K562 (cell line): Measurements from ENCODE around the gene MNDA. TPM values are rescaled to one million over a fixed set of nuclear protein-coding genes. Genes with fewer than 3 reads are reported as not detected.

Experiments
- ARID4B ChIP-seq: sonication (generic); formaldehyde crosslinking; IDR thresholded peaks from 2 replicates; pipeline ENCODE4 v1.8.0; 2022; ENCODE audit warnings: mild to moderate bottlenecking, missing genetic modification reagents
- EWSR1 ChIP-seq: fragments of 450-650 bp; IDR thresholded peaks from 2 replicates; pipeline ENCODE4 v1.6.1; 2018; ENCODE audit warnings: borderline replicate concordance, mild to moderate bottlenecking, low read depth, moderate library complexity; ENCODE audit not compliant: partially characterized antibody
- MXD1 ChIP-seq: fragments of 250-450 bp; sonication (Bioruptor Pico); IDR thresholded peaks from 2 replicates; pipeline ENCODE4 v1.8.0; 2021; ENCODE audit warnings: borderline replicate concordance, mild to moderate bottlenecking, moderate library complexity; ENCODE audit not compliant: poor library complexity, severe bottlenecking
- POLR2A ChIP-seq: fragments of 450-650 bp; conservative IDR thresholded peaks from 2 replicates; pipeline ENCODE4 v1.6.1; 2016
- STAT5A ChIP-seq: IDR thresholded peaks from 2 replicates; pipeline ENCODE4 v1.6.1; 2012; ENCODE audit warnings: low read length, inconsistent platforms, borderline replicate concordance
- TCF7L2 ChIP-seq: fragments of 150-350 bp; IDR thresholded peaks from 2 replicates; pipeline ENCODE4 v1.6.1; 2016; ENCODE audit warnings: low read depth, mild to moderate bottlenecking, low read length, moderate library complexity
- TSHZ1 ChIP-seq: fragments of 250-450 bp; sonication (Bioruptor Pico); IDR thresholded peaks from 2 replicates; pipeline ENCODE4 v1.4.0; 2020; ENCODE audit warnings: mild to moderate bottlenecking, moderate library complexity
- ZNF318 ChIP-seq, 2 experiments: fragments of 450-650 bp; IDR thresholded peaks; 2 replicates each; pipeline ENCODE4 v1.6.1; 2016; ENCODE audit warnings: mild to moderate bottlenecking in 2 of 2, borderline replicate concordance in 1 of 2, low read depth in 1 of 2, moderate library complexity in 1 of 2
- polyA plus RNA-seq, 8 experiments: library from polyadenylated mRNA; depleted of rRNA in 4 of 8; stranded (reverse) in 5 of 8; unstranded in 3 of 8; fragments of >200 nt; fragmentation: Nextera tagmentation in 2 of 8; fragmentation: Illumina TruSeq in 1 of 8; extraction: Ambion mirVana in 2 of 8; extraction: Trizol in 1 of 8; gene quantifications; 2 replicates each; pipeline versions ENCODE4 v1.2.1 to v1.2.3, GENCODE V29; 2011 to 2014; ENCODE audit warnings: inconsistent platforms in 1 of 8, missing spikeins in 1 of 8
- total RNA-seq, 7 experiments: library from RNA; depleted of rRNA in 6 of 7; stranded (reverse); fragments of >200 nt in 6 of 7; fragmentation: Illumina TruSeq in 2 of 7; extraction: Trizol in 2 of 7; gene quantifications; 2 replicates each; pipeline versions ENCODE4 v1.2.1 to v1.2.3, GENCODE V29; 2011 to 2021; ENCODE audit warnings: low replicate concordance in 1 of 7

Gene MNDA
- total and polyA plus RNA-seq, 9 of the 15 experiments (the other 6 are each of a cell fraction or from before 2014, with no cell fraction given): 0.08 to 0.14 (median 0.09) TPM; not detected in 6

- no peak for TF ChIP-seq TCF7L2
- TF ChIP-seq STAT5A: peak; percentile 80
- TF ChIP-seq ZNF318 (IDR thresholded peaks at IDR 0.05; ENCODE audit: borderline replicate concordance in 1 of 2, low read depth in 1 of 2): peak; percentile 24 to 69; a peak in 2 of 4 replicates
- TF ChIP-seq TSHZ1 (CRISPR knock-in tag): no peak
- no peak for TF ChIP-seq ARID4B (CRISPR knock-in tag)
- TF ChIP-seq EWSR1: no peak
- TF ChIP-seq MXD1: no peak
- TF ChIP-seq POLR2A: no peak
These were observed 11.4 kb upstream of the MNDA start (continued) for GRCh38 chr1:158819461-158820443.
